Spleen (tissue), 11 donors: ENCODE measurements around the gene MAST2. TPM values are rescaled to one million over a fixed set of nuclear protein-coding genes. Genes with fewer than 3 reads are reported as not detected.

Source experiments
- DNase-seq: peaks from one replicate; pipeline ENCODE4 v3.0.0-alpha.2; 2020
- H3K27ac ChIP-seq, 8 donors: fragments of 200-600 bp; sonication (generic) in 7 of 8; 1 replicate in 4 of 8; 2 replicates in 4 of 8; pipeline versions ENCODE4 v1.5.0 to v1.8.0; 2016 to 2021; ENCODE audit warnings: inconsistent platforms in 4 of 8, mild to moderate bottlenecking in 4 of 8, moderate library complexity in 1 of 8
- H3K27me3 ChIP-seq, 7 donors: fragments of 200-600 bp; sonication (generic) in 6 of 7; replicated peaks in 1 of 7; 1 replicate in 4 of 7; 2 replicates in 3 of 7; pipeline versions ENCODE4 v1.5.0 to v1.8.0; 2016 to 2021; ENCODE audit warnings: inconsistent platforms in 3 of 7, mild to moderate bottlenecking in 1 of 7
- H3K36me3 ChIP-seq, 6 donors: fragments of 200-600 bp; sonication (generic) in 5 of 6; 1 replicate in 4 of 6; 2 replicates in 2 of 6; pipeline versions ENCODE4 v1.5.0 to v1.8.0; 2016 to 2021; ENCODE audit warnings: inconsistent platforms in 2 of 6
- H3K4me1 ChIP-seq, 6 donors: fragments of 200-600 bp; sonication (generic) in 5 of 6; 1 replicate in 3 of 6; 2 replicates in 3 of 6; pipeline versions ENCODE4 v1.5.0 to v1.8.0; 2016 to 2021; ENCODE audit warnings: inconsistent platforms in 3 of 6
- H3K4me3 ChIP-seq, 8 donors: fragments of 200-600 bp; sonication (generic) in 7 of 8; 1 replicate in 4 of 8; 2 replicates in 4 of 8; pipeline versions ENCODE4 v1.5.0 to v1.8.0; 2016 to 2021; ENCODE audit warnings: inconsistent platforms in 4 of 8, mild to moderate bottlenecking in 4 of 8, moderate library complexity in 2 of 8
- H3K9me3 ChIP-seq, 8 donors: fragments of 200-600 bp; sonication (generic) in 7 of 8; 1 replicate in 4 of 8; 2 replicates in 4 of 8; pipeline versions ENCODE4 v1.5.0 to v1.8.0; 2016 to 2021; ENCODE audit warnings: inconsistent platforms in 4 of 8
- POLR2A ChIP-seq, 3 donors: fragments of 450-650 bp; IDR thresholded peaks; one replicate each; pipeline ENCODE4 v1.5.1; 2017; ENCODE audit warnings: antibody characterized with exemption in 3 of 3, mild to moderate bottlenecking in 1 of 3
- POLR2AphosphoS5 ChIP-seq, 3 donors: sonication (generic); formaldehyde crosslinking; IDR thresholded peaks; one replicate each; pipeline ENCODE4 v1.5.1; 2017; ENCODE audit warnings: antibody characterized with exemption in 3 of 3
- WGBS, 5 donors: extraction: QIAGEN DNeasy Blood & Tissue Kit in 3 of 5; methylation state at CpG; one replicate each; pipeline versions ENCODE4 v1.1.5 to v1.1.7; 2013 to 2018; 5-methylcytosine and 5-hydroxymethylcytosine counted together
- intact Hi-C: fragments of 100-400 bp; cut with DNase I; formaldehyde crosslinking; loops from one replicate; pipeline ENCODE4 v1.15.0; 2023; ENCODE audit warnings: low total_unique reads
- polyA plus RNA-seq, 3 donors: library from polyadenylated mRNA; stranded (reverse); fragments of 200-250 nt; gene quantifications; one replicate each; pipeline ENCODE4 v1.2.1, GENCODE V29; 2013
- total RNA-seq, 7 donors: library from RNA; depleted of rRNA in 3 of 7; stranded (reverse); fragments of >200 nt in 3 of 7; fragmentation: NEBNext Ultra II Directional in 4 of 7; extraction: Animal tissue kit (Norgen Biotek cat#: 25700) in 4 of 7; gene quantifications; one replicate each; pipeline versions ENCODE4 v1.1.0 to v1.2.1, GENCODE V29; 2016 to 2021
- TF ChIP-seq, protein P1 (sequence below), 11 experiments: fragments of 200-600 bp in 7 of 11; fragments of 450-650 bp in 4 of 11; sonication (generic) in 4 of 11; IDR thresholded peaks in 8 of 11; conservative IDR thresholded peaks in 3 of 11; 1 replicate in 7 of 11; 2 replicates in 4 of 11; pipeline versions ENCODE4 v1.4.0 to v1.8.0; 2016 to 2021; ENCODE audit warnings: antibody characterized with exemption in 11 of 11, inconsistent platforms in 4 of 11, mild to moderate bottlenecking in 1 of 11
- donor health status: healthy with polysubstance abuse.
- donor health status: DM: no; HTN: no; CAD: no; lungs with moderate emphysema.
- donor health status: DM: no; HTN: no; CAD: no.
- donor health status: Bipolar disorder and iron deficiency.
- donor health status: healthy.
- donor health status: DM: no; HTN: no; CAD: no.
- donor health status: DM: yes; HTN: yes; CAD: no.

Gene MAST2
- total and polyA plus RNA-seq, 10 donors = 3.6 to 19.4 (median 12.9) TPM

DNA sequence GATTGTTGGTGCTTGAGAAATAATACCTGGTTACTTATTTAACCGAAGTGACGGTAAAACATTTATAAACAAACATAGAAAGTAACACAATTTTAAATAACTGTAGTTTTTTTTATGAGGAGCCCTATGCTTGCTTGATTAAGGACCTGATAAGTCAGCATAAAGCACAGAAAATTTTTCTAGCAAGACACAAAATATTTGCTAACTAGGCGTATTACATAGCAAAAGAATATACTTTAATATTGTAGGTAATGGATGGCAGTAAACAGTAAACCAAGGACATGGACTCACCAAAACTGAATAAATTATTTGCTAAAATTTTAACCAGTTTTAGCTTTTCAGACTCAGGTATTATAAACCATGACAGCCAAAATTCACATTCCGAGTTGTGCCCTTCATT, 90.9 kb downstream of the MAST2 start:
- H3K9me3 ChIP-seq = no peaks in the 10 kb centered on the region
- intact Hi-C loops = no loop called here
- no peaks in the 10 kb centered on the region for H3K36me3 ChIP-seq
- no peaks in the 10 kb centered on the region for H3K4me1 ChIP-seq
- no peak overlapping the region for H3K4me3 ChIP-seq
- DNase-seq = no peak
- no peak for TF ChIP-seq POLR2A (IDR thresholded peaks at IDR 0.05)
- no peak for TF ChIP-seq POLR2AphosphoS5 (IDR thresholded peaks at IDR 0.05)
- TF ChIP-seq, protein P1, sequence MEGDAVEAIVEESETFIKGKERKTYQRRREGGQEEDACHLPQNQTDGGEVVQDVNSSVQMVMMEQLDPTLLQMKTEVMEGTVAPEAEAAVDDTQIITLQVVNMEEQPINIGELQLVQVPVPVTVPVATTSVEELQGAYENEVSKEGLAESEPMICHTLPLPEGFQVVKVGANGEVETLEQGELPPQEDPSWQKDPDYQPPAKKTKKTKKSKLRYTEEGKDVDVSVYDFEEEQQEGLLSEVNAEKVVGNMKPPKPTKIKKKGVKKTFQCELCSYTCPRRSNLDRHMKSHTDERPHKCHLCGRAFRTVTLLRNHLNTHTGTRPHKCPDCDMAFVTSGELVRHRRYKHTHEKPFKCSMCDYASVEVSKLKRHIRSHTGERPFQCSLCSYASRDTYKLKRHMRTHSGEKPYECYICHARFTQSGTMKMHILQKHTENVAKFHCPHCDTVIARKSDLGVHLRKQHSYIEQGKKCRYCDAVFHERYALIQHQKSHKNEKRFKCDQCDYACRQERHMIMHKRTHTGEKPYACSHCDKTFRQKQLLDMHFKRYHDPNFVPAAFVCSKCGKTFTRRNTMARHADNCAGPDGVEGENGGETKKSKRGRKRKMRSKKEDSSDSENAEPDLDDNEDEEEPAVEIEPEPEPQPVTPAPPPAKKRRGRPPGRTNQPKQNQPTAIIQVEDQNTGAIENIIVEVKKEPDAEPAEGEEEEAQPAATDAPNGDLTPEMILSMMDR (IDR thresholded peaks at IDR 0.05 in 8 of 11, conservative IDR thresholded peaks at IDR 0.05 in 3 of 11) = no peak
- H3K27ac ChIP-seq = no peak overlapping the region
- WGBS, 5 donors = 73 to 98% (median 84%) methylated on average over 4 of the region's 4 CpGs
- H3K27me3 ChIP-seq = no peaks in the 10 kb centered on the region

GRCh38 chr1:45894921-45895320, 91.5 kb downstream of the MAST2 start:
- TF ChIP-seq POLR2AphosphoS5 (IDR thresholded peaks at IDR 0.05) = no peak
- TF ChIP-seq POLR2A (IDR thresholded peaks at IDR 0.05) = no peak
- TF ChIP-seq, protein P1 (IDR thresholded peaks at IDR 0.05 in 8 of 11, conservative IDR thresholded peaks at IDR 0.05 in 3 of 11) = no peak
- H3K27me3 ChIP-seq = no peaks in the 10 kb centered on the region
- no peaks in the 10 kb centered on the region for H3K36me3 ChIP-seq
- intact Hi-C loops = no loop called here
- DNase-seq = no peak
- H3K27ac ChIP-seq = no peak overlapping the region
- H3K4me3 ChIP-seq = no peak overlapping the region
- H3K9me3 ChIP-seq = no peaks in the 10 kb centered on the region
- H3K4me1 ChIP-seq = no peaks in the 10 kb centered on the region

- Histone ChIP-seq H3K36me3 (no peaks in the 10 kb centered on the region), H3K4me3 (no peak overlapping the region), H3K9me3 (no peaks in the 10 kb centered on the region), H3K4me1 (no peaks in the 10 kb centered on the region), H3K27me3 (no peaks in the 10 kb centered on the region), H3K27ac (no peak overlapping the region)
- no peak for TF ChIP-seq POLR2A (IDR thresholded peaks at IDR 0.05)
- no peak for TF ChIP-seq POLR2AphosphoS5 (IDR thresholded peaks at IDR 0.05)
- TF ChIP-seq, protein P1 (IDR thresholded peaks at IDR 0.05 in 8 of 11, conservative IDR thresholded peaks at IDR 0.05 in 3 of 11) = no peak
- DNase-seq = no peak
- whole genome bisulfite sequencing, 5 donors = 95 to 100% (median 98%) methylated on average over 2 of the region's 2 CpGs
- intact Hi-C loops = no loop called here
Measured at GRCh38 chr1:45895406-45895805, 92.0 kb downstream of the MAST2 start.

DNA sequence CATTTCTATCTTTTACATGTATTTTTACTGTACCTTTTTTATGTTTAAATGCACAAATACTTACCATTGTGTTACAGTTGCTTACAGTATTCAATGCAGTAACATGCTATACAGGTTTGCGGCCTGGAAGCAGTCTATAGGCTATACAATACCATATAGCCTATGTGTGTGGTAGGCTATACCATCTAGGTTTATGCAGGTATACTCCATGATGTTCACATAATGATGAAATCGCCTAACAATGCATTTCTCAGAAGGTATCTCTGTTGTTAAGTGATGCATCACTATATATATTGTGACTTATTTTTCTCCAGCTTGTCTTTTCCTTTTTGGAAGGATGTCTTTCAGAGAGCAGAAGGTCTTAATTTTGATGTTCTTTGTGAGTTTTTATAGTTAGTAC, 103.5 kb downstream of the MAST2 start:
- H3K9me3 ChIP-seq = peaks cover 0 to 2% (median under 1%) of the 10 kb centered on the region in 8 donors
- TF ChIP-seq, protein P1 (IDR thresholded peaks at IDR 0.05 in 8 of 11, conservative IDR thresholded peaks at IDR 0.05 in 3 of 11) = no peak
- no peak for TF ChIP-seq POLR2AphosphoS5 (IDR thresholded peaks at IDR 0.05)
- TF ChIP-seq POLR2A (IDR thresholded peaks at IDR 0.05) = no peak
- no peak overlapping the region for H3K4me3 ChIP-seq
- WGBS, 5 donors = 96 to 100% (median 99%) methylated on average over 2 of the region's 2 CpGs
- no peaks in the 10 kb centered on the region for H3K36me3 ChIP-seq
- intact Hi-C loops = no loop called here
- H3K27ac ChIP-seq = no peak overlapping the region
- no peaks in the 10 kb centered on the region for H3K4me1 ChIP-seq
- DNase-seq = no peak
- no peaks in the 10 kb centered on the region for H3K27me3 ChIP-seq
